GM12872 (cell line): ENCODE results near the gene TSPAN14.

Source experiments
- TF ChIP-seq, protein P1 (sequence below): IDR thresholded peaks from 3 replicates; pipeline ENCODE4 v1.5.1; 2011; ENCODE audit warnings: low read depth, mild to moderate bottlenecking, low read length, moderate library complexity; ENCODE audit not compliant: insufficient read depth

The TSPAN14 gene

DNA sequence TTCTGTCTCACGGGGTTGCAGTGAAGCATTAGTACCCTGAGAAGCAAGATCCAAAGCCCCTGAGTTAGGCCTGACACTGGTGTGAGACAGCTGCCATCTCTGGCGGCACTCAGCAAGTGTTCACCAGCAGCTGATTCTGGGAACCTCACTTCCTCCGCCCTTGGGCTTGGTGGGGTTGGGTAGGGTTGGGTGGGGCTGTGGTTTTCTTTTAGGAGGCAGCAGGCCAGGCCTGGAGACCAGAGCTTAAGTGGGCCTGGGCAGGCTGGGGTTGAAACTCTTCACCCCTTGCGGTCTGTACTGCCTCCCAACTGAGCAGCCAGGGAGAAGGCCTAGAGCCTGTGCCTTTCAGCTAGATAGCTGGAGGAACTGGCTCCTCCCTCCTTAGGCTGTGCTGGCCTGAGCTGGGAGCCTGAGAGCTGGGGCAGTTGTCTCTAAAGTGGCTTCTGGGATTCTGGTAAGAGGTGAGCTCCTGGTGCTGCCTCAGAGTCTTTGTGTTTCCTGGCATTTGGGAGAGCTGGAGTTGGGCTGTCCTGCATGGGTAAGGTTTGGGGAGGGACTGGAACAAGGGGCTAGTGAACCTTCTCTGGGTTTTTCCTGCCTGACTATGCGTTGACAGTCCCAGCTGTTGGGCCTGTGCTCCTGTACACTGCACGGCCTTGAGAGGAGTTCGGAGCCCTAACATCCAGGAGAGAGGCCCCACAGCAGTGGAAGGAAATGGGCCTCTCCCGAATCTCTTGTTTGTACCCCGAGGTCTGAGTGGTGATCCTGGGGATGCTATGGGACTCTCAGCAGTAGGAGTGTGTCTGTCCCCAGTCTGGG is 5.1 kb downstream of the TSPAN14 start:
- TF ChIP-seq, protein P1, sequence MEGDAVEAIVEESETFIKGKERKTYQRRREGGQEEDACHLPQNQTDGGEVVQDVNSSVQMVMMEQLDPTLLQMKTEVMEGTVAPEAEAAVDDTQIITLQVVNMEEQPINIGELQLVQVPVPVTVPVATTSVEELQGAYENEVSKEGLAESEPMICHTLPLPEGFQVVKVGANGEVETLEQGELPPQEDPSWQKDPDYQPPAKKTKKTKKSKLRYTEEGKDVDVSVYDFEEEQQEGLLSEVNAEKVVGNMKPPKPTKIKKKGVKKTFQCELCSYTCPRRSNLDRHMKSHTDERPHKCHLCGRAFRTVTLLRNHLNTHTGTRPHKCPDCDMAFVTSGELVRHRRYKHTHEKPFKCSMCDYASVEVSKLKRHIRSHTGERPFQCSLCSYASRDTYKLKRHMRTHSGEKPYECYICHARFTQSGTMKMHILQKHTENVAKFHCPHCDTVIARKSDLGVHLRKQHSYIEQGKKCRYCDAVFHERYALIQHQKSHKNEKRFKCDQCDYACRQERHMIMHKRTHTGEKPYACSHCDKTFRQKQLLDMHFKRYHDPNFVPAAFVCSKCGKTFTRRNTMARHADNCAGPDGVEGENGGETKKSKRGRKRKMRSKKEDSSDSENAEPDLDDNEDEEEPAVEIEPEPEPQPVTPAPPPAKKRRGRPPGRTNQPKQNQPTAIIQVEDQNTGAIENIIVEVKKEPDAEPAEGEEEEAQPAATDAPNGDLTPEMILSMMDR: peak; percentile 34; the same call in 1 of the 3 replicates

DNA sequence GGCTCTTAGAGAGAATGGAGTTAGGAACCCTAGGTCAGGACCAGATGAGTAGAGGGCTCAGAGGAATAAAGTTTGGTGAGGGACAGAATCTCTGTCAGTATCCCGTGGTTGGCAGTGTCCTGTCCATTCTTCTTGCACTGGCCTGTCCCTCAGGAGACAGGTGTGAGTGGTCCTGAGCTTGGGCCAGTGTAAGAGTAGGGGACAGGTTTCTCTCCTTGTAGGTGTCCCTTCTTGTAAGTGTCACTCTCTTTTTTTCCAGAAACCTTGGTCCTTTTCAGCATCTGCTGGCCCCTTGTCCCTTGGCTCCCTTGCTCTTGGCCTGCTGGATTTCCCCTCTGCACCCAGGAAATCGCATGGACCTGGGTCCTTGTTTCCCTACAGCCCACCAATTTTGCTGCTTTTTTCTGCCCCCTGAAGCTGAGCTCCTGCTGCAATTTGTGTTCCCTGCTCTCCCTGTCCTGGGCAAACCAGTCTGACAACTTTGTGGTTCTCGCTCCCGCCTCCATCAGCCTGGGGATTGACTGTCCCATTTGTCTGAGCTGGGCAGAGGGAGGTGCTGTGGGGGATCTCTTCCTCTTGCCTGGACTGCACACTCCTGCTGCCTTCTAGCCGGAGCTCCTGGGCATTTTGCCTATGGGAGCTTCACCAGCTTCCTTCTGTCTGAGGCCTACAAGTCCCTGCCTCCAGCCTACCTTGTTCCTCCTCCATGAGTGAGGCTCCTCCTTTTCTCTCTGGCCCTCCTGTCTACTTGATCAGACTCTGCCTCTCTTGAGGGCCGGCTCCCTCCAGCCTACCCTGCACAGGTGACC is 6.5 kb downstream of the TSPAN14 start:
- TF ChIP-seq, protein P1: no peak

- TF ChIP-seq, protein P1: no peak
Measured at GRCh38 chr10:80461208-80462183, 7.4 kb downstream of the TSPAN14 start.

GRCh38 chr10:80462299-80462980 is 8.3 kb downstream of the TSPAN14 start:
- TF ChIP-seq, protein P1: no peak

DNA sequence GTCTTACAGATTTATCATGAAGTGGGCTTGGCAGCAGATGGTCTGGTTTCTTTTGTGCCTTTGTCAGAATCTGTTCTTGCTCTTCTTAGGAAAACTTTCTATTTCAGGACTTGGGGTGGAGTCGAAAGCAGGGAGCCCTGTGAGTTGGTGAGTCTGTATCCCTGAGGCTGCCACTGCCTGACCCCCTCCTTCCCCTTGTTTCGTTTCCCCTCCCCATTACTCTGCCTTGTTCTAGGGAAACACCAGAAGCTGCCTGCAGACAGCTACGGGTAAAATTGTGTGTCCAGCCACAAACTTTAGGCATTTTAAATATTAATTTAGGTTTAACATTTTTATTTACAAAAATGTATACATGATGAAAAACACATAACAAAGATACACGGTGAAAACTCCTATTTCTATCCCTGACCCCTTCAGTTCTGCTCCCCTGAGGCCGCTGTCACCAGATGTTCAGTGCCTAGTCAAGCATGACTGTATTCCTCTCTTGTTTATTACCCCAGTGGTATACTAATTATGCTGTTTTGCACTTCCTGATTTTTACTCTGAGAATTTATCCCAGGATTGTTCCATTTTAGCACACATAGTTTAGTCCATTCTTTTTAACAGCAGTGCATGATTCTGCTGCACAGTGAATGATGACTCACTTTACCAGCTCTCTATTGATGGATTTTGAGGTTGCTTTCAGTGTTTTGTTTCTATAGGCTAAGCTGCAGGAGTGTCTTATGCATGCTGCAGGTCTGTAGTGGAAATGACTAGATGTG is 9.1 kb downstream of the TSPAN14 start:
- TF ChIP-seq, protein P1: no peak

DNA sequence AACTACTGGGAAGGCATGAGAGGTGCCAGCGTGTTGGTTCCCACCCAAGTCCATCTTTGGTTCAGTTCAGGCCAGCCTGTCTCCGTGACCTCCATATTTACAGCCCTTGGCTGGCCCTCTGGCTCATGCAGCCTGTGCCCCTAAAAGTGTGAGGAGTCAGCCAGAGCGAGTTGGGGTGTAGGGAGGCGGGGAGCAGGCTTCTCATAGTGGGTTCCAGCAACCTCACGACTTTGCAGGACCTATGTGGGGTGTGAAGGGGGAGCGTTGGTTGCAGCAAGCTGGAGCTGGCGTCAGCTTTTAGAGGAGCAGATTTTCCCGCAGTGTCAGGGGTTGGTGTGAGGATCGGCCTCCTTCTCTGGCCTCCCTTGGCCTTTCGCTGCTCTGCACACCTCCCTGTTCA is 9.8 kb downstream of the TSPAN14 start:
- TF ChIP-seq, protein P1: no peak
